ENCODE results near the gene PDCL3.

Gene PDCL3

GRCh38 chr2:100623033-100623715, 60.4 kb downstream of the PDCL3 start:
- no peak for TF ChIP-seq EGR1 (IDR thresholded peaks at IDR 0.05)
- TF ChIP-seq CEBPB (IDR thresholded peaks at IDR 0.05) = no peak
- no peak for TF ChIP-seq USF1 (IDR thresholded peaks at IDR 0.05)
- no peak for TF ChIP-seq CREB1 (IDR thresholded peaks at IDR 0.05; ENCODE audit: low read depth)
- TF ChIP-seq NFIC (IDR thresholded peaks at IDR 0.05) = no peak
- no peak for TF ChIP-seq MAX (IDR thresholded peaks at IDR 0.05)
- TF ChIP-seq ZBTB7A (IDR thresholded peaks at IDR 0.05; ENCODE audit: low read depth) = no peak
- no peak for TF ChIP-seq REST (IDR thresholded peaks at IDR 0.05; ENCODE audit: low read depth)
- TF ChIP-seq RAD21 (IDR thresholded peaks at IDR 0.05; ENCODE audit: low read depth) = no peak
- TF ChIP-seq FOXM1 (IDR thresholded peaks at IDR 0.05; ENCODE audit: borderline replicate concordance, low read depth) = no peak
- TF ChIP-seq TAF1 (IDR thresholded peaks at IDR 0.05; ENCODE audit: low read depth) = no peak
- TF ChIP-seq EP300 (IDR thresholded peaks at IDR 0.05; ENCODE audit: borderline replicate concordance) = no peak
- TF ChIP-seq YY1 (IDR thresholded peaks at IDR 0.05; ENCODE audit: low read depth) = no peak
- TF ChIP-seq TEAD4 (IDR thresholded peaks at IDR 0.05) = no peak
- TF ChIP-seq TCF12 (IDR thresholded peaks at IDR 0.05; ENCODE audit: low read depth) = no peak

- TF ChIP-seq CREB1 (IDR thresholded peaks at IDR 0.05; ENCODE audit: low read depth) = no peak
- TF ChIP-seq TAF1 (IDR thresholded peaks at IDR 0.05; ENCODE audit: low read depth) = no peak
- no peak for TF ChIP-seq USF1 (IDR thresholded peaks at IDR 0.05)
Observed at GRCh38 chr2:100623930-100624329, 61.1 kb downstream of the PDCL3 start.

GRCh38 chr2:100624536-100624935, 61.7 kb downstream of the PDCL3 start:
- no peak for TF ChIP-seq YY1 (IDR thresholded peaks at IDR 0.05; ENCODE audit: low read depth)
- TF ChIP-seq NFIC (IDR thresholded peaks at IDR 0.05) = no peak
- TF ChIP-seq TAF1 (IDR thresholded peaks at IDR 0.05; ENCODE audit: low read depth) = no peak
- TF ChIP-seq MAX (IDR thresholded peaks at IDR 0.05) = no peak
- TF ChIP-seq CREB1 (IDR thresholded peaks at IDR 0.05; ENCODE audit: low read depth) = no peak
- TF ChIP-seq EGR1 (IDR thresholded peaks at IDR 0.05) = no peak
- TF ChIP-seq USF1 (IDR thresholded peaks at IDR 0.05) = no peak
- no peak for TF ChIP-seq TEAD4 (IDR thresholded peaks at IDR 0.05)

- TF ChIP-seq CREB1 (IDR thresholded peaks at IDR 0.05; ENCODE audit: low read depth) = no peak
- TF ChIP-seq TCF12 (IDR thresholded peaks at IDR 0.05; ENCODE audit: low read depth) = no peak
Observed at GRCh38 chr2:100625717-100626116, 62.9 kb downstream of the PDCL3 start.

Data from Ishikawa (cell line).